ENCODE results near the gene PRDM16.
A peak's percentile ranks its signal among the peaks of the same experiment; 100 is the strongest.

The PRDM16 gene

DNA sequence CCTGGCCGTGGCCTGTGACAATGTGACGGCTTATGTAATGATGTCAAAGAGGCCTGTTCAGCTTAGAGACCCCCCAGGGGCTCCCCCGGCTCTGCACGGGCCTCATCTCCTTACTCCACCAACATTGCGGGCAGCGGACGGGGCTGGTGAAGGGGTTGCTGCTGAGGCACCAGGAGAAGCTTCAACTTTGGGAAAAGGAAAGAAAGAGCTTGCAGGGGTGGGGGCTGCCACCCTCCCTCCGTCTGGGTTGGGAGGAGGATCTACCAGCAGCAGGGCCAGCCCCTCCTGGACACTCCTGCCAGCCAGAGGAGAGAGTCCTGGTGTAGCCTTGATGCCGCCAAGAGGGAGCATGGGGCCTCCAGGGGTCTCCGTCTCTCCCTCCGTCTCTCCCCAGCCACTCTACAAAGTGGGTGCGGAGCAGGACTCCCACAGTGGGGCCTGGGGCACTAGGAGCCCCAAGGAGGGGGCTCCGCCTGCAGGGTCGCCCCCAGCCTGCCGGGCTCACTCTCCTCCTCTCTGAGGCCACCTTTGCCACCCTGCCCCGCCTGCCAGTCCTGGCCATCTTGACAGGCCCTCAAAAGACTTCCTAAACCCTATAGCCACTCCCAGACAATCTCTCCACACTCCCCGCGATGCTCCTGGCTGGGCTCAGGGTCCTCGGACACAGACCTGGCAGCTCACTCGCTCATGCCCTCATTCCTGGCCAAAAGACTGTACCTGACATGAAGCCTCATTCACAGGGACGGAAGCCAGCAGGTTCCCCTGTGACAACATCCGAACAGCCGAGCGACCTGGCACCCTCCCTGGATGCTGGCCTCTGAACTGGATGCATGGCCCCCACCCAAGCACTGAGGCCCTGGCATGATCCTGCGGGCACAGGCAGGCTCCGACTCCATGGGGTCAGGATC is 255.0 kb downstream of the PRDM16 start:
- TF ChIP-seq, protein P1, sequence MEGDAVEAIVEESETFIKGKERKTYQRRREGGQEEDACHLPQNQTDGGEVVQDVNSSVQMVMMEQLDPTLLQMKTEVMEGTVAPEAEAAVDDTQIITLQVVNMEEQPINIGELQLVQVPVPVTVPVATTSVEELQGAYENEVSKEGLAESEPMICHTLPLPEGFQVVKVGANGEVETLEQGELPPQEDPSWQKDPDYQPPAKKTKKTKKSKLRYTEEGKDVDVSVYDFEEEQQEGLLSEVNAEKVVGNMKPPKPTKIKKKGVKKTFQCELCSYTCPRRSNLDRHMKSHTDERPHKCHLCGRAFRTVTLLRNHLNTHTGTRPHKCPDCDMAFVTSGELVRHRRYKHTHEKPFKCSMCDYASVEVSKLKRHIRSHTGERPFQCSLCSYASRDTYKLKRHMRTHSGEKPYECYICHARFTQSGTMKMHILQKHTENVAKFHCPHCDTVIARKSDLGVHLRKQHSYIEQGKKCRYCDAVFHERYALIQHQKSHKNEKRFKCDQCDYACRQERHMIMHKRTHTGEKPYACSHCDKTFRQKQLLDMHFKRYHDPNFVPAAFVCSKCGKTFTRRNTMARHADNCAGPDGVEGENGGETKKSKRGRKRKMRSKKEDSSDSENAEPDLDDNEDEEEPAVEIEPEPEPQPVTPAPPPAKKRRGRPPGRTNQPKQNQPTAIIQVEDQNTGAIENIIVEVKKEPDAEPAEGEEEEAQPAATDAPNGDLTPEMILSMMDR (IDR thresholded peaks at IDR 0.05; ENCODE audit: low read depth, low read length), result no peak
- no peak for DNase-seq (ENCODE audit: low read depth in 2 of 2)
- H3K4me3 ChIP-seq (replicated peaks in 1 of 2; ENCODE audit: low read depth in 2 of 2, low read length in 2 of 2), result no peak overlapping the region

DNA sequence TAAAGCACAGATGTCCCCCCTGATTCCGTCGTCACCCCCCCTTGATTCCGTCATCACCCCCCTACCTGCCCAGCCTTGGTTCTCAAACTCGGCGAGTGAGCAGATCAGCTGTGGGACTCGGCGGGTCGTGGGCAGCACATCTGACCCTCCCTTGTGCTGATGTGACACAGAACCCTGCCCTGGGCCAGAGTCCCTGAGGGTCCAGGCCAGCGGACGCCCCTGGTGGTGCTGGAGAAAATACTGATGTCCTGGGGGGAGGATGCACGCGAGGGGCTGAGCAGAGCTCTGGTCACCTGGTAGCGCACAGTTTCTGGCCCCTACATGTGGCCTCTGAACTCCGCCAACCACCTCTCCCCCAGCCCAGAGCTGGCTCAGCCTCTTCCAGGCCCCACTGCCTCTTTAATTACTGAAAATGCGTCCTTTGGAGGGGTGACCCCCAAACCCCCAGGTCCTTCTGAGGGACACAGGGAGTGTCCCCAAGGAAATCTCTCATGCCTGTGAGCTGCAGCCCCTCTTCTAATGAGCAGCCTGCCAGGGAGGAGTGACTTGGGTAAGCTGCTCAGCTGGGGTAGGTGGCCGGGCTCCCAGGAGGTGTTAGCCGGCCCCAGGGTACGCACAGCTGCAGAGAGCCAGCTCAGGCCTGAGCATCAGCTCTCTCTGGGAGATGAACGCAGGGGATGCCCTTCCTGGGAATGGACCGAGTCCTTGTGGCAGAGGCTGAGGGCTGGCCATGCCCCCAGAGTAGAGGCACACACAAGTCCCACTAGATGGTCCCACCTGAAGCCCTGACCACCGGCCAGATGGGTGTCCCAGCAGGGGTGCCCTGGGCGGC is 255.9 kb downstream of the PRDM16 start:
- H3K4me3 ChIP-seq (replicated peaks in 1 of 2; ENCODE audit: low read depth in 2 of 2, low read length in 2 of 2), result no peak overlapping the region
- no peak for DNase-seq (ENCODE audit: low read depth in 2 of 2)
- TF ChIP-seq, protein P1 (IDR thresholded peaks at IDR 0.05; ENCODE audit: low read depth, low read length), result no peak

DNA sequence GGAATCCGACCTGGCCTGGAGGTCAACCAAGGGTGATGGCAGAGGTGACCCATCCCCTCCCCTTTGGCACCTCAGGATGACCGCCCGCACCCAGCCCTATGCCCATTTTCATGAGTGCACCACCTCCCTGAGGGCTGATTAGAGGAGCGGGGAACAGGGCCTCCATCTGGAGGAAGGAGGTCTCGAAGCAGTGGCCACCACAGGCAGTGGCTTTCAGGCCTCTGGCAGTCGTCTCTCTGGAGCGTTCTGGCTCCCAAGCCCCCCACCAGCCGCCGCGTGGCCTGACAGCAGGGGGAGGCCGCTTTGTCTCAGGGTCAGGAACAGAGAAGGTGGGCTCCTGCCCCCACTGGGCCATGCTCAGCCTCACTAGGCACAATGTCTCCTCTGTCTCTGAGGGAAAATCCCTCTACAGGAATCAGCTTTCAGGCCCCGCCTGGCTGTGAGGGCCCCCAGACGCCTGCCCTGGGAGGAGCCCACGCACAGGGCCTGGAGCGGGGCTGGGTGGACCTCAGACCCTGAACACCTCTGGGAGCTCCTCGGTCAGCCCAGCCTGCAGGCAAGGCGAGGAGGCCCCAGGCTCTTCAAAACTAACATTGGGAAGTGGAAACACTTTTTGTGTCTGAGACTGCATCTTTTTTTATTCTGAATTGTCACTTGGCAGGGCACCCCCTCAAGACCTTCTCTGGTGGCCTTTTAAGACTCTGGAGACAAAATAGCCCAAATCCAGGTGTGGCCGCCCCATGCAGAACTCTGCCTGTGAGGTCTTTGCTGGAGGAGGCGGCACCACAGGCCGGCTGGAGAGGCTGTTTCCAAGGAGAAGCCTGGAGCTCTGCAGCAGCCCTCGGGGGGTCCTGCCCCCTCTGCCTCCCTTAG is 257.7 kb downstream of the PRDM16 start:
- no peak for DNase-seq (ENCODE audit: low read depth in 2 of 2)
- H3K4me3 ChIP-seq (replicated peaks in 1 of 2; ENCODE audit: low read depth in 2 of 2, low read length in 2 of 2), result no peak overlapping the region
- TF ChIP-seq, protein P1 (IDR thresholded peaks at IDR 0.05; ENCODE audit: low read depth, low read length), result no peak

DNA sequence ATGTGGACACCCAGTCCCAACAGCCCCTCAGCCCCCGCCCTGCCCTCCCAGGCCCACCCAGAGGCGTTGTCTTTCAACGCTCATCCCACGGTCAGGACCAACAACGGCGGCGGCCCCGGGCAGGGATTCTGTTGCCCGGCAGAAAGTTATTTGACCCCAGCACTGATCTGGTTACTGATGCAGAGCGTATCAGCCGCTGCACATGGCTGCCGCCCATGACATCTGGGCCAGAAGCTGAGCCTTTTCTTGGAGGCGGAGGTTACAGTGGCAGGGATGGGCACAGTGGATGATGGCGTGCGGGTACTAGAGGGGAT is 258.3 kb downstream of the PRDM16 start:
- TF ChIP-seq, protein P1 (IDR thresholded peaks at IDR 0.05; ENCODE audit: low read depth, low read length), result no peak
- no peak for DNase-seq (ENCODE audit: low read depth in 2 of 2)
- no peak overlapping the region for H3K4me3 ChIP-seq (replicated peaks in 1 of 2; ENCODE audit: low read depth in 2 of 2, low read length in 2 of 2)

DNA sequence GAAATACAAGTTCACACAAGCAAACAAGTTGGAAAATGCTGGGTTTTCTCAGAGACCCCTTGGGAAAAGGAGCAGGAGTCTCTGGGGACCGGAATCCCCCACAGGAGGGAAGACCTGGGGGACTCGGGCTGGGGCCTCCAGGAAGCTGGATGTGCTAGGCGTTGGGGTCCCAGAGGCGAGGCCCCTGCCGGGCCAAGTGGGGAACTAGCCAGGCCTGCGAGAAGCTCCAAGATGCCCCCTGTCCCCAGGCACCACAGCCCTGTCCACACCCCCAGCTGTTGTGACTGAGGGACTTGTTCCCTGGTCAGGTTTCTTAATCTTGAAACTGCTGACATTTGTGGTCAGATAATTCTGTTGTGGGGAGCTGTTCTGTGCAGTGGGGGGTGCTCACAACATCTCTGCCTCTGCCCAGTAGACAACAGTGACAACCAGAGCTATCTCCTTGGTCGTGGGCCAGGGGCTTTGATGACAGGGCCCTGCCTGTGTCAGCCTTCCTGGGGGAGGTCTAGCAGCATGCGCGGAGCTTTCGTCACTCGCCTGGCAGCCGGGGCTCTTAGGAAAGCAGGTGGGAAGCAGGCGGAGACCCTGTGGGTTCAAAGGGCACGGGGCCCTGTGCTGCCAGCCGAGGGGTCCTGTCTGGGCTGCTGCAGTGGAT is 259.1 kb downstream of the PRDM16 start:
- peak in 1 of 2 donors; percentile 18 for DNase-seq (ENCODE audit: low read depth in 2 of 2)
- TF ChIP-seq, protein P1 (IDR thresholded peaks at IDR 0.05; ENCODE audit: low read depth, low read length), result no peak
- H3K4me3 ChIP-seq (replicated peaks in 1 of 2; ENCODE audit: low read depth in 2 of 2, low read length in 2 of 2), result no peak overlapping the region

Data from cardiac fibroblast (primary cell).